SU-DHL-6 (cell line): ENCODE measurements around the gene CNTN4.

Experiments used
- H2AFZ ChIP-seq: fragments of 200-600 bp; sonication (generic); 2 replicates; pipeline ENCODE4 v1.6.1; 2014; ENCODE audit warnings: low read depth, mild to moderate bottlenecking, moderate library complexity, mixed read lengths, antibody characterized with exemption, low read length; ENCODE audit not compliant: severe bottlenecking
- H3F3A ChIP-seq: fragments of 200-600 bp; shearing (Covaris generic); 2 replicates; pipeline ENCODE4 v1.6.0; 2016; ENCODE audit warnings: antibody characterized with exemption, mild to moderate bottlenecking; ENCODE audit not compliant: insufficient read depth
- H3K27ac ChIP-seq: fragments of 200-600 bp; sonication (generic); 2 replicates; pipeline ENCODE4 v1.5.1; 2016; ENCODE audit warnings: low read depth, mild to moderate bottlenecking, low read length, moderate library complexity, mixed read lengths
- H3K27me3 ChIP-seq: fragments of 200-600 bp; sonication (generic), shearing (Covaris generic); 2 replicates; pipeline ENCODE4 v1.6.0; 2014; ENCODE audit warnings: mild to moderate bottlenecking, low read length
- H3K36me3 ChIP-seq: fragments of 200-600 bp; sonication (generic); 2 replicates; pipeline ENCODE4 v1.6.1; 2014; ENCODE audit warnings: mild to moderate bottlenecking, low read length, mixed read lengths
- H3K4me2 ChIP-seq: fragments of 300-600, 200-600 bp; shearing (Covaris generic), sonication (generic); 2 replicates; pipeline ENCODE4 v1.6.0; 2014; ENCODE audit warnings: low read length, low read depth, mild to moderate bottlenecking; ENCODE audit not compliant: poor library complexity, severe bottlenecking
- H3K4me3 ChIP-seq: fragments of 200-600 bp; sonication (generic); 2 replicates; pipeline ENCODE4 v1.5.1; 2014; ENCODE audit warnings: antibody characterized with exemption, low read length, mild to moderate bottlenecking, mixed read lengths; ENCODE audit not compliant: insufficient read depth, poor library complexity, severe bottlenecking
- H3K79me2 ChIP-seq: fragments of 200-600 bp; sonication (generic); 2 replicates; pipeline ENCODE4 v1.6.1; 2014; ENCODE audit warnings: mild to moderate bottlenecking, low read length, moderate library complexity; ENCODE audit not compliant: insufficient read depth
- H3K9ac ChIP-seq: fragments of 200-600 bp; sonication (generic); 2 replicates; pipeline ENCODE4 v1.7.0; 2014; ENCODE audit warnings: mild to moderate bottlenecking, low read length
- H3K9me2 ChIP-seq: fragments of 200-600 bp; sonication (generic); replicated peaks from 2 replicates; pipeline ENCODE4 v1.6.1; 2014; ENCODE audit warnings: low read length; ENCODE audit not compliant: insufficient read depth
- H3K9me3 ChIP-seq: fragments of 200-600 bp; sonication (generic); 2 replicates; pipeline ENCODE4 v1.6.1; 2014; ENCODE audit warnings: low read length, mixed read lengths; ENCODE audit not compliant: insufficient read depth
- H4K20me1 ChIP-seq: fragments of 200-600 bp; sonication (generic); 2 replicates; pipeline ENCODE4 v1.6.1; 2014; ENCODE audit warnings: low read depth, mild to moderate bottlenecking, antibody characterized with exemption, low read length, moderate library complexity, mixed read lengths
- EZH2phosphoT487 ChIP-seq: fragments of 200-600 bp; sonication (generic), shearing (Covaris generic); conservative IDR thresholded peaks from 2 replicates; pipeline ENCODE4 v1.6.1; 2018; ENCODE audit warnings: mild to moderate bottlenecking, antibody characterized with exemption, low read length, moderate library complexity, mixed read lengths
- TF ChIP-seq, protein P1 (sequence below): fragments of 200-600 bp; sonication (generic); IDR thresholded peaks from one replicate; pipeline ENCODE4 v1.5.1; 2017; ENCODE audit warnings: antibody characterized with exemption, mild to moderate bottlenecking, low read length, moderate library complexity; ENCODE audit not compliant: insufficient read depth, poor library complexity, severe bottlenecking

CNTN4 gene

DNA sequence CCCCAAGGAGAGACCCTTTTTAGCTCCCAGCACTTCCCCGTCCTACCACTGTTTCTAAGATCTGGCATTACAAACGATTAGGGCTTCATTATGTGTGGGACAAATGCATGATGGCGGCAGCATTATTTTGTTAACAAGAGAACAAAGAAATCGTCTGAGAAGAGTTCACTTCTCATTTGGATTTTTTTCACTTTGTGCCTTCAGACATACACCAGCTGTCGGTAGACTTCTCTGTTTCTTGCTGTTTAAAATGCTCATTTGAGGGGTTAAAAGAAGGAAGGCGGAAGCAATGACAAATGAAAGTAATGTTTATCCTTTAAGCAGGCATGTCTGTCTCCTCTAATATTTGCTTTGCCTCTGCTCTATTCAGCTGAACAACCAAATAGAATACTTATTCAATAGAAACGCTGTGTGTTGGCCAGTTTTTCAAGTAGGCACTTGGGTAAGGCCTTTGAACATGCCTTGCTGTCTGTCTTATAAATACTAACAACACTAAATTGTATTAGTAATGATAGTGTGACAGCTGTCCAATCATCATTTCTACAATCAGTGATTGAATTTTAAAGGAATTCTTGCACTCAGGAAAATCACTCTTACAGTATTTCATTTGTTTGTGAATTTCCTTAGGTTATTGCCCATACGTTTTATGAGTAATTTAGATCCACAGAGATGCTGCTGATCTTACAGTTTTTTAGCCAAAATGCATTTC lies 629.1 kb downstream of the CNTN4 start:
- Histone ChIP-seq H2AFZ (no peak overlapping the region), H3K79me2 (no peaks in the 10 kb centered on the region), H4K20me1 (no peaks in the 10 kb centered on the region), H3K9me3 (no peaks in the 10 kb centered on the region), H3F3A (no peaks in the 10 kb centered on the region), H3K4me2 (no peak overlapping the region), H3K27me3 (no peaks in the 10 kb centered on the region), H3K9me2 (no peaks in the 10 kb centered on the region), H3K4me3 (no peak overlapping the region), H3K9ac (no peak overlapping the region), H3K36me3 (no peaks in the 10 kb centered on the region), H3K27ac (no peak overlapping the region)
- no peak for TF ChIP-seq EZH2phosphoT487
- TF ChIP-seq, protein P1, sequence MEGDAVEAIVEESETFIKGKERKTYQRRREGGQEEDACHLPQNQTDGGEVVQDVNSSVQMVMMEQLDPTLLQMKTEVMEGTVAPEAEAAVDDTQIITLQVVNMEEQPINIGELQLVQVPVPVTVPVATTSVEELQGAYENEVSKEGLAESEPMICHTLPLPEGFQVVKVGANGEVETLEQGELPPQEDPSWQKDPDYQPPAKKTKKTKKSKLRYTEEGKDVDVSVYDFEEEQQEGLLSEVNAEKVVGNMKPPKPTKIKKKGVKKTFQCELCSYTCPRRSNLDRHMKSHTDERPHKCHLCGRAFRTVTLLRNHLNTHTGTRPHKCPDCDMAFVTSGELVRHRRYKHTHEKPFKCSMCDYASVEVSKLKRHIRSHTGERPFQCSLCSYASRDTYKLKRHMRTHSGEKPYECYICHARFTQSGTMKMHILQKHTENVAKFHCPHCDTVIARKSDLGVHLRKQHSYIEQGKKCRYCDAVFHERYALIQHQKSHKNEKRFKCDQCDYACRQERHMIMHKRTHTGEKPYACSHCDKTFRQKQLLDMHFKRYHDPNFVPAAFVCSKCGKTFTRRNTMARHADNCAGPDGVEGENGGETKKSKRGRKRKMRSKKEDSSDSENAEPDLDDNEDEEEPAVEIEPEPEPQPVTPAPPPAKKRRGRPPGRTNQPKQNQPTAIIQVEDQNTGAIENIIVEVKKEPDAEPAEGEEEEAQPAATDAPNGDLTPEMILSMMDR, result no peak

DNA sequence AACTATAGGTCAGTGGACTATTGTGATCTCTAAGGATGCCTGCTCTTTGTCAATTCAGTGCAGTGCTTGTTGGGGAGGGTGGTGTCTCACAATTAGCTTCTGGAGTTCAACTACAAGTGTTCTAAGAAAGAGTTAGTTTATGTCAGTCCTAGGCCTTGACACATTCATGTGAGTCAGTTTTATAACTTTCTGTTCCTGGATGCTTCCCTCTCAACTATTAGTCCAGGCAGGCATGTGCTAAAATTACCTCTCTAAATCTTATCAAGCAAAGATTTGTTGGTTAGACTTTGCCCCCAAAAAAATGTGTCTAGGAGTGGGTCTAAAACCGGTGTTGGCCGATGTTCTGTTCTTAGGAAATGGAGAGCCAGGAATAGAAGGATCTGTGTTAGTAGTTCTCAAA lies 633.2 kb downstream of the CNTN4 start:
- H4K20me1 ChIP-seq, result no peaks in the 10 kb centered on the region
- TF ChIP-seq, protein P1, result no peak
- TF ChIP-seq EZH2phosphoT487, result no peak
- H3K27me3 ChIP-seq, result no peaks in the 10 kb centered on the region
- H3K27ac ChIP-seq, result no peak overlapping the region
- no peak overlapping the region for H2AFZ ChIP-seq
- H3K9me3 ChIP-seq, result no peaks in the 10 kb centered on the region
- H3K36me3 ChIP-seq, result no peaks in the 10 kb centered on the region
- H3F3A ChIP-seq, result no peaks in the 10 kb centered on the region
- no peak overlapping the region for H3K9ac ChIP-seq
- no peak overlapping the region for H3K4me3 ChIP-seq
- H3K9me2 ChIP-seq, result no peaks in the 10 kb centered on the region
- no peaks in the 10 kb centered on the region for H3K79me2 ChIP-seq
- no peak overlapping the region for H3K4me2 ChIP-seq

DNA sequence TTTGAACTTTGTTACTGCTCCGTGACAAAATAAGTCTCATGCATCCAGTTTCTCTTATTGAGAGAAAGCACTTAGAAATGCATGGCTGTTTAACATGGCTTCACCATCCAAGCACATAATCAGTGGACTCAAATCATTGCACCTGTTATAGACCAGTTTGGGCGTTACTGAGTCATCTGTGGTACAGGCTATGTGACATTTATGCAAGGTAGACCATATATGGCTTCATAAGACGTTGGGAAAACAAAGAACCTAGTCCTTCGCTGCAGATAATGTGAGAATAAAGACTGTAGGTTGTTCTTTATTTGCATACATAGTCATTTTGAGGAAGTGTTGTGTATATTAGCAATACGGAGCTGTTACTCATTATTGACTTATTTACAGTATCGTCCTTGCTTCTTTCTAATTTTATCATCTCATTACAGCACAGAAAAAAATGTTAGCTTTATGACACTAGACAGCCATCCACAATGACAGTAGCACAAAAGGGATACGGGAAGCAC lies 636.8 kb downstream of the CNTN4 start:
- Histone ChIP-seq H3K4me3 (no peak overlapping the region), H4K20me1 (no peaks in the 10 kb centered on the region), H3F3A (no peaks in the 10 kb centered on the region), H3K36me3 (no peaks in the 10 kb centered on the region), H3K27me3 (no peaks in the 10 kb centered on the region; the same call in 1 of the 2 replicates), H2AFZ (no peak overlapping the region), H3K79me2 (no peaks in the 10 kb centered on the region), H3K9me2 (no peaks in the 10 kb centered on the region), H3K9me3 (no peaks in the 10 kb centered on the region), H3K4me2 (no peak overlapping the region), H3K27ac (no peak overlapping the region), H3K9ac (no peak overlapping the region)
- TF ChIP-seq, protein P1, result no peak
